HepG2 (cell line): ENCODE data around the gene NFATC2. TPM values are rescaled to one million over a fixed set of nuclear protein-coding genes. Genes with fewer than 3 reads are reported as not detected.

Source experiments
- ATAC-seq: fragments of 200-7000 bp; cut with Tn5 transposase; 3 replicates; pipeline ENCODE4 v1.9.1; 2020; ENCODE audit warnings: mild to moderate bottlenecking, moderate library complexity
- BruUV-seq: library from RNA; stranded (reverse); fragments of 400-500 nt; replicated peaks from 2 replicates; lab custom pipeline; 2021; lab: Mats Ljungman, UMichigan
- CTCF ChIA-PET: fragments of 300-600 bp; formaldehyde crosslinking; extraction: SDS; loops from one replicate; lab custom pipeline; 2021; ENCODE audit warnings: low total read pairs, inconsistent platforms, low intra/inter-chr PET ratio; lab: Yijun Ruan, JAX
- POLR2A ChIA-PET: fragments of 350-600 bp; sonication (Branson Sonifier 250); formaldehyde crosslinking; loops from one replicate; lab custom pipeline; 2020; ENCODE audit warnings: antibody characterized with exemption, inconsistent platforms; lab: Yijun Ruan, JAX
- DNase-seq: peaks from one replicate; pipeline ENCODE4 v3.0.0-alpha.2; 2015; ENCODE audit warnings: low spot score
- FAIRE-seq: peaks from 3 replicates; lab custom pipeline; 2011; peaks lifted over from hg19 to GRCh38; lab: Jason Lieb, UNC
- H2AFZ ChIP-seq: one replicate; pipeline ENCODE4 v1.6.1; 2011; ENCODE audit warnings: low read length, inconsistent platforms
- H3K27ac ChIP-seq: fragments of 300-600 bp; 3 replicates; pipeline ENCODE4 v1.8.0; 2011; ENCODE audit warnings: mixed run types, mild to moderate bottlenecking, mixed read lengths, low read length, inconsistent platforms; ENCODE audit not compliant: insufficient read depth; ENCODE audit errors: extremely low read length
- H3K27me3 ChIP-seq, 2 experiments: fragments of 200-600 bp in 1 of 2; 2 replicates in 1 of 2; 3 replicates in 1 of 2; pipeline versions ENCODE4 v1.6.0 to v1.8.0; 2011; ENCODE audit warnings: low read length in 2 of 2, mild to moderate bottlenecking in 2 of 2, moderate library complexity in 2 of 2, inconsistent platforms in 1 of 2; ENCODE audit not compliant: insufficient read depth in 2 of 2, control insufficient read depth in 1 of 2
- H3K36me3 ChIP-seq, 2 experiments: fragments of 200-600 bp in 1 of 2; replicated peaks in 1 of 2; 2 replicates in 1 of 2; 3 replicates in 1 of 2; pipeline versions ENCODE4 v1.5.1 to v1.8.0; 2011; ENCODE audit warnings: low read length in 2 of 2, inconsistent platforms in 1 of 2; ENCODE audit not compliant: insufficient read depth in 2 of 2, control insufficient read depth in 1 of 2
- H3K4me1 ChIP-seq: 2 replicates; pipeline ENCODE4 v1.5.1; 2012; ENCODE audit warnings: low read length, inconsistent platforms; ENCODE audit not compliant: insufficient read depth
- H3K4me2 ChIP-seq: 2 replicates; pipeline ENCODE4 v1.6.0; 2011; ENCODE audit warnings: low read depth, low read length, inconsistent platforms
- H3K4me3 ChIP-seq, 3 experiments: fragments of 200-600 bp in 1 of 3; sonication (generic), shearing (Covaris generic) in 1 of 3; replicated peaks in 1 of 3; 2 replicates each; pipeline ENCODE4 v1.5.1; 2011 to 2016; ENCODE audit warnings: low read length in 3 of 3, inconsistent platforms in 2 of 3, low read depth in 2 of 3, mild to moderate bottlenecking in 2 of 3, control low read depth in 1 of 3, mixed read lengths in 1 of 3; ENCODE audit not compliant: insufficient read depth in 1 of 3
- H3K79me2 ChIP-seq: one replicate; pipeline ENCODE4 v1.6.1; 2011; ENCODE audit warnings: low read length, inconsistent platforms; ENCODE audit not compliant: insufficient read depth
- H3K9ac ChIP-seq: 2 replicates; pipeline ENCODE4 v1.6.0; 2011; ENCODE audit warnings: mild to moderate bottlenecking, low read depth, low read length, inconsistent platforms; ENCODE audit not compliant: insufficient read depth
- H3K9me3 ChIP-seq: 2 replicates; pipeline ENCODE4 v1.5.1; 2012; ENCODE audit warnings: mild to moderate bottlenecking, low read length
- H4K20me1 ChIP-seq: 2 replicates; pipeline ENCODE4 v1.6.0; 2011; ENCODE audit warnings: inconsistent platforms, mild to moderate bottlenecking, low read length, moderate library complexity; ENCODE audit not compliant: insufficient read depth
- ARNT2 ChIP-seq: sonication (generic); formaldehyde crosslinking; IDR thresholded peaks from 2 replicates; pipeline ENCODE4 v1.8.0; 2022; ENCODE audit warnings: mild to moderate bottlenecking, low read depth, missing genetic modification reagents, moderate library complexity
- BCL3 ChIP-seq: sonication (generic); formaldehyde crosslinking; IDR thresholded peaks from 2 replicates; pipeline ENCODE4 v1.5.1; 2020; ENCODE audit warnings: mild to moderate bottlenecking, missing genetic modification reagents, moderate library complexity
- CHD4 ChIP-seq: fragments of 200-600 bp; sonication (generic); IDR thresholded peaks from 2 replicates; pipeline ENCODE4 v1.7.0; 2017; ENCODE audit warnings: mild to moderate bottlenecking, low read length, borderline replicate concordance
- MIER2 ChIP-seq: IDR thresholded peaks from 2 replicates; pipeline ENCODE4 v1.6.1; 2016; ENCODE audit warnings: missing biosample characterization, missing genetic modification reagents
- NCOA1 ChIP-seq: sonication (generic); formaldehyde crosslinking; IDR thresholded peaks from 2 replicates; pipeline ENCODE4 v1.9.0; 2021; ENCODE audit warnings: missing genetic modification reagents
- NR0B2 ChIP-seq: sonication (generic); formaldehyde crosslinking; IDR thresholded peaks from 2 replicates; pipeline ENCODE4 v1.4.0; 2020; ENCODE audit warnings: mild to moderate bottlenecking, missing genetic modification reagents
- SCMH1 ChIP-seq: sonication (generic); formaldehyde crosslinking; IDR thresholded peaks from 2 replicates; pipeline ENCODE4 v1.9.0; 2021; ENCODE audit warnings: missing genetic modification reagents, mild to moderate bottlenecking, borderline replicate concordance
- SNAPC2 ChIP-seq: sonication (generic); formaldehyde crosslinking; IDR thresholded peaks from 2 replicates; pipeline ENCODE4 v1.8.1; 2022; ENCODE audit warnings: mild to moderate bottlenecking, missing genetic modification reagents
- ZC3H4 ChIP-seq: sonication (generic); formaldehyde crosslinking; IDR thresholded peaks from 2 replicates; pipeline ENCODE4 v1.4.0; 2020; ENCODE audit warnings: missing genetic modification reagents, borderline replicate concordance
- ZNF264 ChIP-seq: sonication (generic); formaldehyde crosslinking; IDR thresholded peaks from 2 replicates; pipeline ENCODE4 v1.4.0; 2020; ENCODE audit warnings: missing genetic modification reagents
- ZNF33B ChIP-seq: sonication (generic); formaldehyde crosslinking; IDR thresholded peaks from 2 replicates; pipeline ENCODE4 v1.5.1; 2020; ENCODE audit warnings: mild to moderate bottlenecking, missing genetic modification reagents
- ZNF605 ChIP-seq: sonication (generic); formaldehyde crosslinking; IDR thresholded peaks from 2 replicates; pipeline ENCODE4 v1.8.0; 2022; ENCODE audit warnings: mild to moderate bottlenecking, missing genetic modification reagents
- ZNF75D ChIP-seq: sonication (generic); formaldehyde crosslinking; IDR thresholded peaks from 2 replicates; pipeline ENCODE4 v1.8.1; 2023; ENCODE audit warnings: missing genetic modification reagents, mild to moderate bottlenecking, borderline replicate concordance
- WGBS: methylation state at CpG from one replicate; pipeline ENCODE4 v1.1.6; 2017; ENCODE audit warnings: low lambda C conversion rate; 5-methylcytosine and 5-hydroxymethylcytosine counted together
- in situ Hi-C: cut with HindIII; loops from 2 replicates; pipeline ENCODE4 v1.10.0; 2017; ENCODE audit warnings: low pct_unique_long_range_greater_than_20kb; ENCODE audit not compliant: extremely low pct_ligation_motif_present
- intact Hi-C: fragments of 100-400 bp; cut with micrococcal nuclease; formaldehyde crosslinking; loops from one replicate; pipeline ENCODE4 v1.10.0; 2022; ENCODE audit not compliant: unreplicated experiment
- polyA plus RNA-seq, 8 experiments: library from polyadenylated mRNA; depleted of rRNA in 3 of 8; stranded (reverse) in 7 of 8; unstranded in 1 of 8; fragments of >200 nt; fragmentation: Illumina TruSeq in 4 of 8; extraction: Trizol in 4 of 8; gene quantifications; 2 replicates each; pipeline versions ENCODE4 v1.2.1 to v1.2.3, GENCODE V29; 2011 to 2016; ENCODE audit warnings: low read depth in 4 of 8, missing spikeins in 1 of 8, mixed read lengths in 1 of 8; ENCODE audit not compliant: insufficient read depth in 1 of 8
- total RNA-seq, 5 experiments: library from RNA; depleted of rRNA; stranded (reverse); fragments of >200 nt; fragmentation: Illumina TruSeq; extraction: Trizol; gene quantifications; 2 replicates each; pipeline ENCODE4 v1.2.3, GENCODE V29; 2016; ENCODE audit warnings: low read depth in 1 of 5

The NFATC2 gene
- total and polyA plus RNA-seq, 2 of the 13 experiments (the other 11 are each of a cell fraction or from before 2014, with no cell fraction given), result 1.9 to 3.3 TPM

GRCh38 chr20:51493346-51493791 lies 49.1 kb downstream of the NFATC2 start:
- ATAC-seq, result no peak

More at GRCh38 chr20:51493346-51493791, 49.1 kb downstream of the NFATC2 start:
- ChIA-PET POLR2A (no interaction called here), CTCF (no interaction called here)
- H3K27ac ChIP-seq, result no peak overlapping the region
- H3K4me1 ChIP-seq, result no peaks in the 10 kb centered on the region
- H3K9me3 ChIP-seq, result no peaks in the 10 kb centered on the region
- no peaks in the 10 kb centered on the region for H3K79me2 ChIP-seq
- no peak for FAIRE-seq
- in situ Hi-C loops, result no loop called here
- intact Hi-C loops, result loop anchor here (5.0 kb wide), 1 partner anchor 469 kb away; no protein-coding TSS in a partner anchor
- TF ChIP-seq ZNF33B (no peak), SNAPC2 (no peak), ZC3H4 (CRISPR knock-in tag) (no peak), ARNT2 (no peak), ZNF605 (CRISPR knock-in tag) (no peak), ZNF264 (no peak), CHD4 (no peak), NR0B2 (CRISPR knock-in tag) (no peak), NCOA1 (no peak), ZNF75D (CRISPR knock-in tag) (no peak), BCL3 (CRISPR knock-in tag) (no peak), MIER2 (no peak), SCMH1 (CRISPR knock-in tag) (no peak)
- 90% methylated on average over 10 of the region's 10 CpGs for WGBS
- DNase-seq, result no peak
- BruUV-seq, result no TSS peak
- no peak overlapping the region for H3K4me3 ChIP-seq
- H2AFZ ChIP-seq, result no peak overlapping the region
- no peak overlapping the region for H3K4me2 ChIP-seq
- peaks cover 0 to 3% of the 10 kb centered on the region in 2 experiments; a peak in 1 of 5 replicates for H3K36me3 ChIP-seq
- no peak overlapping the region for H3K9ac ChIP-seq
- no peaks in the 10 kb centered on the region for H3K27me3 ChIP-seq
- H4K20me1 ChIP-seq, result no peaks in the 10 kb centered on the region
